ENCODE data around the gene CHD2. TPM values are rescaled to one million over a fixed set of nuclear protein-coding genes. Genes with fewer than 3 reads are reported as not detected.

CHD2 gene
- total RNA-seq, 4 donors from 2014 or later, result 41.9 to 144 (median 81.8) TPM

- Histone ChIP-seq H3K36me3 (peaks cover 7 to 89% of the 10 kb centered on the region in 2 donors), H3K27me3 (no peaks in the 10 kb centered on the region), H3K9me3 (no peaks in the 10 kb centered on the region), H3K4me3 (no peak overlapping the region), H3K4me1 (peaks cover 7 to 94% (median 24%) of the 10 kb centered on the region in 3 donors), H3K27ac (peak overlapping the region in 2 of 4 donors; percentile 24 to 28)
- 53 to 63% methylated on average over 3 of the region's 3 CpGs for WGBS, 2 donors (ENCODE audit: low coverage in 1 of 2)
- no peak for TF ChIP-seq EP300 (IDR thresholded peaks at IDR 0.05)
- no peak for TF ChIP-seq POLR2A (IDR thresholded peaks at IDR 0.05)
- no peak for TF ChIP-seq CTCF (IDR thresholded peaks at IDR 0.05)
- no peak for TF ChIP-seq POLR2AphosphoS5 (IDR thresholded peaks at IDR 0.05)
- ATAC-seq, result no peak
Observed at GRCh38 chr15:92891533-92892200, 8.5 kb upstream of the CHD2 start.

- peaks cover 7 to 84% of the 10 kb centered on the region in 2 donors for H3K36me3 ChIP-seq
- H3K4me1 ChIP-seq, result peaks cover 7 to 94% (median 24%) of the 10 kb centered on the region in 3 donors
- no peak for TF ChIP-seq POLR2A (IDR thresholded peaks at IDR 0.05)
- no peak for TF ChIP-seq EP300 (IDR thresholded peaks at IDR 0.05)
- TF ChIP-seq CTCF (IDR thresholded peaks at IDR 0.05), result no peak
- TF ChIP-seq POLR2AphosphoS5 (IDR thresholded peaks at IDR 0.05), result no peak
- no peak for ATAC-seq
- H3K27me3 ChIP-seq, result no peaks in the 10 kb centered on the region
- WGBS, 2 donors (ENCODE audit: low coverage in 1 of 2), result 83 to 89% methylated on average over 3 of the region's 3 CpGs
- peak overlapping the region in 1 of 4 donors; percentile 24 for H3K27ac ChIP-seq
- no peak overlapping the region for H3K4me3 ChIP-seq
- H3K9me3 ChIP-seq, result no peaks in the 10 kb centered on the region
Observed at GRCh38 chr15:92892201-92892555, 7.9 kb upstream of the CHD2 start.

GRCh38 chr15:92893200-92893599, 6.9 kb upstream of the CHD2 start:
- Histone ChIP-seq H3K36me3 (peaks cover 7 to 83% of the 10 kb centered on the region in 2 donors), H3K9me3 (no peaks in the 10 kb centered on the region), H3K4me1 (peaks cover 7 to 94% (median 16%) of the 10 kb centered on the region in 3 donors), H3K27me3 (no peaks in the 10 kb centered on the region), H3K27ac (peak overlapping the region in 1 of 4 donors; percentile 20), H3K4me3 (no peak overlapping the region)
- WGBS, 2 donors (ENCODE audit: low coverage in 1 of 2), result 50% methylated on average over 2 of the region's 2 CpGs
- ATAC-seq, result no peak
- TF ChIP-seq POLR2A (IDR thresholded peaks at IDR 0.05), result no peak
- TF ChIP-seq CTCF (IDR thresholded peaks at IDR 0.05), result no peak
- no peak for TF ChIP-seq POLR2AphosphoS5 (IDR thresholded peaks at IDR 0.05)
- TF ChIP-seq EP300 (IDR thresholded peaks at IDR 0.05), result no peak

- no peak overlapping the region for H3K4me3 ChIP-seq
- no peaks in the 10 kb centered on the region for H3K9me3 ChIP-seq
- peaks cover 7 to 55% of the 10 kb centered on the region in 2 donors for H3K36me3 ChIP-seq
- H3K4me1 ChIP-seq, result peaks cover 3 to 78% (median 12%) of the 10 kb centered on the region in 3 donors
- TF ChIP-seq POLR2AphosphoS5 (IDR thresholded peaks at IDR 0.05), result no peak
- no peak for TF ChIP-seq CTCF (IDR thresholded peaks at IDR 0.05)
- no peak for TF ChIP-seq POLR2A (IDR thresholded peaks at IDR 0.05)
- no peak for TF ChIP-seq EP300 (IDR thresholded peaks at IDR 0.05)
- peak overlapping the region; percentile 22 to 56 (median 49) for H3K27ac ChIP-seq
- no peak for ATAC-seq
- no peaks in the 10 kb centered on the region for H3K27me3 ChIP-seq
Observed at GRCh38 chr15:92896561-92896960, 3.6 kb upstream of the CHD2 start.

GRCh38 chr15:92897620-92898019, 2.5 kb upstream of the CHD2 start:
- H3K27ac ChIP-seq, result peak overlapping the region in 2 of 4 donors; percentile 51 to 94
- no peak for ATAC-seq
- WGBS, 2 donors (ENCODE audit: low coverage in 1 of 2), result 67 to 71% methylated on average over 1 of the region's 1 CpG
- H3K36me3 ChIP-seq, result peaks cover 0 to 45% of the 10 kb centered on the region in 2 donors
- no peaks in the 10 kb centered on the region for H3K9me3 ChIP-seq
- H3K4me3 ChIP-seq, result no peak overlapping the region
- peaks cover 3 to 74% (median 12%) of the 10 kb centered on the region in 3 donors for H3K4me1 ChIP-seq
- H3K27me3 ChIP-seq, result no peaks in the 10 kb centered on the region
- TF ChIP-seq POLR2AphosphoS5 (IDR thresholded peaks at IDR 0.05), result no peak
- TF ChIP-seq CTCF (IDR thresholded peaks at IDR 0.05), result no peak
- TF ChIP-seq EP300 (IDR thresholded peaks at IDR 0.05), result no peak
- TF ChIP-seq POLR2A (IDR thresholded peaks at IDR 0.05), result no peak
